ENCODE measurements around the gene CDH12. TPM values are rescaled to one million over a fixed set of nuclear protein-coding genes. Genes with fewer than 3 reads are reported as not detected.

Gene CDH12
- total RNA-seq, 1 experiment from 2014 or later = not detected

GRCh38 chr5:22722056-22722455 lies 131.1 kb downstream of the CDH12 start:
- H4K91ac ChIP-seq (ENCODE audit: insufficient read length, low read depth, low read length) = no peak overlapping the region

More at GRCh38 chr5:22722056-22722455, 131.1 kb downstream of the CDH12 start:
- H4K5ac ChIP-seq (ENCODE audit: insufficient read length, low read depth, low read length) = no peak overlapping the region
- no peaks in the 10 kb centered on the region for H3K79me1 ChIP-seq (ENCODE audit: insufficient read depth, low read depth, low read length, poor library complexity, severe bottlenecking)
- H4K20me1 ChIP-seq (ENCODE audit: control insufficient read depth, insufficient read depth, insufficient read length) = no peaks in the 10 kb centered on the region
- no peak overlapping the region for H3K14ac ChIP-seq (ENCODE audit: insufficient read depth, low read length)
- H3K23ac ChIP-seq (ENCODE audit: insufficient read length, low read depth, low read length) = no peak overlapping the region
- no peaks in the 10 kb centered on the region; the same call in 1 of the 2 replicates for H3K27me3 Mint-ChIP-seq (ENCODE audit: low read depth)
- H3K23me2 ChIP-seq (ENCODE audit: insufficient read length, low read depth, low read length, poor library complexity, severe bottlenecking) = no peaks in the 10 kb centered on the region
- no peak overlapping the region for H2AFZ ChIP-seq (ENCODE audit: low read length)
- H2BK12ac ChIP-seq (ENCODE audit: insufficient read length, low read depth, low read length) = no peak overlapping the region
- no peak overlapping the region for H3K18ac ChIP-seq (ENCODE audit: insufficient read length, low read depth, low read length)
- no peaks in the 10 kb centered on the region for H3K27me3 ChIP-seq (ENCODE audit: insufficient read depth, low read length)
- H3K79me2 ChIP-seq (ENCODE audit: insufficient read depth, low read length) = no peaks in the 10 kb centered on the region
- H2BK120ac ChIP-seq (ENCODE audit: low read depth, low read length, poor library complexity, severe bottlenecking) = no peak overlapping the region
- no peak for DNase-seq
- no peaks in the 10 kb centered on the region for H3K9me3 ChIP-seq (ENCODE audit: control insufficient read depth, low read depth, low read length)
- H3K27ac Mint-ChIP-seq = no peak overlapping the region
- H3K9me3 Mint-ChIP-seq = peaks cover 10 to 25% of the 10 kb centered on the region in 2 experiments
- H3K36me3 Mint-ChIP-seq (ENCODE audit: insufficient read depth in 1 of 3, low read depth in 3 of 3) = peaks cover 7 to 26% (median 15%) of the 10 kb centered on the region in 3 experiments
- H4K8ac ChIP-seq (replicated peaks; ENCODE audit: insufficient read length, low read depth, low read length) = no peak overlapping the region
- WGBS (ENCODE audit: extremely low coverage, insufficient read length, low lambda C conversion rate) = no CpG with 5 or more reads among the region's 1 CpG
- no peak overlapping the region for H2BK20ac ChIP-seq (ENCODE audit: low read depth, low read length, poor library complexity, severe bottlenecking)
- H3T11ph ChIP-seq (ENCODE audit: low read length) = no peak overlapping the region
- H2BK5ac ChIP-seq (ENCODE audit: insufficient read length, low read length) = no peak overlapping the region
- no peaks in the 10 kb centered on the region for H3K4me1 ChIP-seq (ENCODE audit: insufficient read depth, low read length)
- no peak overlapping the region for H3K4ac ChIP-seq (ENCODE audit: low read depth, low read length)
- H3K4me1 Mint-ChIP-seq = no peaks in the 10 kb centered on the region
- no peak overlapping the region for H3K9ac ChIP-seq (ENCODE audit: extremely low read depth, insufficient read length, low read length)
- no peak overlapping the region for H3K4me2 ChIP-seq (ENCODE audit: insufficient read depth, insufficient read length, low read length)
- no peak overlapping the region for H3K56ac ChIP-seq (ENCODE audit: insufficient read length, low read depth, low read length)
- no peak overlapping the region for H3K4me3 Mint-ChIP-seq
- H2BK15ac ChIP-seq (ENCODE audit: low read depth, low read length) = no peak overlapping the region
- no peak overlapping the region for H3K27ac ChIP-seq (ENCODE audit: insufficient read length, low read depth, low read length)
- no peak overlapping the region for H2AK5ac ChIP-seq (ENCODE audit: insufficient read length, low read length)
- TF ChIP-seq, protein P1, sequence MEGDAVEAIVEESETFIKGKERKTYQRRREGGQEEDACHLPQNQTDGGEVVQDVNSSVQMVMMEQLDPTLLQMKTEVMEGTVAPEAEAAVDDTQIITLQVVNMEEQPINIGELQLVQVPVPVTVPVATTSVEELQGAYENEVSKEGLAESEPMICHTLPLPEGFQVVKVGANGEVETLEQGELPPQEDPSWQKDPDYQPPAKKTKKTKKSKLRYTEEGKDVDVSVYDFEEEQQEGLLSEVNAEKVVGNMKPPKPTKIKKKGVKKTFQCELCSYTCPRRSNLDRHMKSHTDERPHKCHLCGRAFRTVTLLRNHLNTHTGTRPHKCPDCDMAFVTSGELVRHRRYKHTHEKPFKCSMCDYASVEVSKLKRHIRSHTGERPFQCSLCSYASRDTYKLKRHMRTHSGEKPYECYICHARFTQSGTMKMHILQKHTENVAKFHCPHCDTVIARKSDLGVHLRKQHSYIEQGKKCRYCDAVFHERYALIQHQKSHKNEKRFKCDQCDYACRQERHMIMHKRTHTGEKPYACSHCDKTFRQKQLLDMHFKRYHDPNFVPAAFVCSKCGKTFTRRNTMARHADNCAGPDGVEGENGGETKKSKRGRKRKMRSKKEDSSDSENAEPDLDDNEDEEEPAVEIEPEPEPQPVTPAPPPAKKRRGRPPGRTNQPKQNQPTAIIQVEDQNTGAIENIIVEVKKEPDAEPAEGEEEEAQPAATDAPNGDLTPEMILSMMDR (conservative IDR thresholded peaks at IDR 0.05) = no peak
